GM12865 (cell line): ENCODE data around the gene SCLY.

Source experiments
- DNase-seq: peaks from one replicate; pipeline ENCODE4 v3.0.0; 2010; ENCODE audit warnings: low read depth
- H3K4me3 ChIP-seq: 2 replicates; pipeline ENCODE4 v1.5.1; 2011; ENCODE audit warnings: mild to moderate bottlenecking, low read depth, low read length, control low read depth
- CTCF ChIP-seq: IDR thresholded peaks from 2 replicates; pipeline ENCODE4 v1.5.1; 2011; ENCODE audit warnings: low read length, control low read depth, low read depth, inconsistent platforms; ENCODE audit not compliant: insufficient read depth; ENCODE audit errors: missing control alignments

SCLY gene

DNA sequence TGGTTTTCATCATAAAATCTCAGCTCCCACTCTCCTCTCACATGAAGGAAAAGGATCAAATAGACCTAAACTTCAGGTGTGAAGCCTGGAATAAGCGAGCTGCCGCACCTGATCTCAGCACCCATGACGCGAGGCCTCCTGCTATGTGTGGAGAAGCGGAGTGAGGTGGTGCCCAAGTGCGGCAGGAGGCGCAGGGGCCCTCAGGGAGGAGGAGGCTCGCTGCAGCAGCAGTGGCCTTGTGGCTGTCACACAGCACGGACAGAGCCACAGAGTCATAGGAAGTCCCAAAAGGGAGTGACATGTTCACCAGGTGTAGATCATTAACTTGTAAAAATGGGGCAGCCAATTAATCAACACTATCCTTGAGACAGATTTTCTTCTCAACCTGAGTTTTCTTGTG, 9.1 kb downstream of the SCLY start:
- H3K4me3 ChIP-seq: no peak overlapping the region
- DNase-seq: no peak
- no peak for TF ChIP-seq CTCF

DNA sequence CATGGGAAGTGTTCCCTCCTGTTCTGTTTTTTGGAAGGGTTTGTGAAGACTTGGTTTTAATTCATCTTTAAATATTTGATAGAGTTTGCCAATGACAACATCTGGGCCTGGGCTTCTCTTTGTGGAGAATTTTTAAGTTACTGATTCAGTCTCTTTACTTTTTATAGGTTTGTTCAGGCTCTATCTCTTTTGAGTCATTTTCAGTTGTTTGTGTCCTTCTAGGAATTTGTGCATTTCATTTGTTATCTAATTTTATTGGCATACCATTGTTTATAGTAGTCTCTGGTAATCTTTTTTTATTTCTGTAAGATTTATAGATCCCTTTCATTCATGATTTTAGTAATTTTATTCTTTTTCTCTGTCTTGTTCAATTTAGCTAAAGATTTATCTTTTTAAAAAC, 14.6 kb downstream of the SCLY start:
- no peak for TF ChIP-seq CTCF
- H3K4me3 ChIP-seq: no peak overlapping the region
- no peak for DNase-seq

- H3K4me3 ChIP-seq: no peak overlapping the region
- no peak for TF ChIP-seq CTCF
- DNase-seq: no peak
Observed at GRCh38 chr2:238077292-238077691, 16.5 kb downstream of the SCLY start.

- TF ChIP-seq CTCF: no peak
- no peak for DNase-seq
- no peak overlapping the region for H3K4me3 ChIP-seq
Observed at GRCh38 chr2:238079874-238080327, 19.1 kb downstream of the SCLY start.

- no peak for DNase-seq
- TF ChIP-seq CTCF: no peak
- no peak overlapping the region for H3K4me3 ChIP-seq
Observed at GRCh38 chr2:238080518-238080917, 19.7 kb downstream of the SCLY start.

DNA sequence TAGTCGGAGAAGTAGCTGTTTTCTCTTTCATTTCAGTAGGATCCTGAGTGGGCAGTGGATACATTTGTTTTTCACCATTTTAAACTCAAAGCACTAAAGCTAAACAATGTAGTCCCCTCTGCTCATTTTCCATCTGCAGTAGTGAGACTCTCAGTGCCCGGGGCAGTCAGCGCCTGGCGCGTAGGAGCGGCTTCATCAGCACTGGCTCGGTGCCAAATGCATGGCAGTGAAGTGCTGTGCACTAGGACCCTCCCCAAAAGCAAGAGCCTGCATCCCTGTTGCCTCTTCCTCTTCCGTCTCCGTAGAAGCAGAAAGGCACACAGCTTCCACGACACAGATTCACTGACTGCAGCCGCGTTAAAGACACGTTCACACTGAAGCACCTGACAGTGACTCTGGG, 20.3 kb downstream of the SCLY start:
- H3K4me3 ChIP-seq: no peak overlapping the region
- TF ChIP-seq CTCF: no peak
- no peak for DNase-seq

DNA sequence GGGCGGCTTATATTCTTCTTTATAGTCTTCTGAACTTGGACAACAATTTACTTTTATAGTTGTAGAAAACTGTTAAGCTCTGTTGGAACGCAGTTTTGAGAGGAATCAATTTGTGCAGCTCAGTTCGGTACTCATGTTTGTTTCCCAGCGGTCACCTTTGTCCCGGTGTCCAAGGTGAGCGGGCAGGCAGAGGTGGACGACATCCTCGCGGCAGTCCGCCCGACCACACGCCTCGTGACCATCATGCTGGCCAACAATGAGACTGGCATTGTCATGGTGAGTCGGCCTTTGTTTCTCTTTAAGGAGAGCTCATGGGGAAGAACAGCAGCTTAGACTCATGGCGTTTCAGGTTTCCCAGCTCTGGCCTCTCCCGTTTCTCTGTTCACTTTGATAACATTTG, 20.8 kb downstream of the SCLY start:
- no peak overlapping the region for H3K4me3 ChIP-seq
- no peak for TF ChIP-seq CTCF
- DNase-seq: no peak
